ENCODE measurements around the gene AGAP1. TPM values are rescaled to one million over a fixed set of nuclear protein-coding genes. Genes with fewer than 3 reads are reported as not detected.

The AGAP1 gene
- total RNA-seq, 1 donor from 2014 or later, result 43.9 TPM

DNA sequence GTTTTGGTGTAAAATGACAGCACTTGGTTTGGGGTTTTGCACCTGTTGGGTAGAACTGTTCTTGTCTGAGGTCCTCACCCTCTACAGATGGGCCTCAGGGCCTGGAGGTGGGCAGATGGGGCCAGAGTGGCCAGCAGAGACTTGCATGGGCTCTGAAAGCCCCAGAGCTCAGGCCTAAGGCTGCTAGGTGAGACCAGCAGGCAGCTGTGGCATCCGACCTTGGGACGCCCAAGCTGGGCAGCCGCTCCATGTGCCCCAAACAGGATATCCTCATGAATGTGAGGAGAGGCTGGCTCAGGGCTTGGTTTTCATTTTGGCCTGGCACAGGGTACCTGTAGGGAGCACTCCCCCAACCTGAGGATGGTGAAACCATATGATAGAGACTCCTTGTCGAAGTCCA is 636.1 kb downstream of the AGAP1 start:
- Mint-ChIP-seq H3K27me3 (ENCODE audit: unreplicated experiment) (no peaks in the 10 kb centered on the region), H3K36me3 (ENCODE audit: low read depth, unreplicated experiment) (peaks cover 5% of the 10 kb centered on the region), H3K4me1 (ENCODE audit: unreplicated experiment) (peaks cover 5% of the 10 kb centered on the region), H3K27ac (ENCODE audit: unreplicated experiment) (no peak overlapping the region), H3K9me3 (ENCODE audit: unreplicated experiment) (no peaks in the 10 kb centered on the region), H3K4me3 (ENCODE audit: unreplicated experiment) (no peak overlapping the region)
- TF ChIP-seq, protein P1, sequence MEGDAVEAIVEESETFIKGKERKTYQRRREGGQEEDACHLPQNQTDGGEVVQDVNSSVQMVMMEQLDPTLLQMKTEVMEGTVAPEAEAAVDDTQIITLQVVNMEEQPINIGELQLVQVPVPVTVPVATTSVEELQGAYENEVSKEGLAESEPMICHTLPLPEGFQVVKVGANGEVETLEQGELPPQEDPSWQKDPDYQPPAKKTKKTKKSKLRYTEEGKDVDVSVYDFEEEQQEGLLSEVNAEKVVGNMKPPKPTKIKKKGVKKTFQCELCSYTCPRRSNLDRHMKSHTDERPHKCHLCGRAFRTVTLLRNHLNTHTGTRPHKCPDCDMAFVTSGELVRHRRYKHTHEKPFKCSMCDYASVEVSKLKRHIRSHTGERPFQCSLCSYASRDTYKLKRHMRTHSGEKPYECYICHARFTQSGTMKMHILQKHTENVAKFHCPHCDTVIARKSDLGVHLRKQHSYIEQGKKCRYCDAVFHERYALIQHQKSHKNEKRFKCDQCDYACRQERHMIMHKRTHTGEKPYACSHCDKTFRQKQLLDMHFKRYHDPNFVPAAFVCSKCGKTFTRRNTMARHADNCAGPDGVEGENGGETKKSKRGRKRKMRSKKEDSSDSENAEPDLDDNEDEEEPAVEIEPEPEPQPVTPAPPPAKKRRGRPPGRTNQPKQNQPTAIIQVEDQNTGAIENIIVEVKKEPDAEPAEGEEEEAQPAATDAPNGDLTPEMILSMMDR (IDR thresholded peaks at IDR 0.05; ENCODE audit: unreplicated experiment), result no peak
- DNase-seq (ENCODE audit: low spot score), result no peak

GRCh38 chr2:236130349-236130998 is 636.6 kb downstream of the AGAP1 start:
- no peaks in the 10 kb centered on the region for H3K9me3 Mint-ChIP-seq (ENCODE audit: unreplicated experiment)
- TF ChIP-seq, protein P1 (IDR thresholded peaks at IDR 0.05; ENCODE audit: unreplicated experiment), result no peak
- H3K27ac Mint-ChIP-seq (ENCODE audit: unreplicated experiment), result no peak overlapping the region
- no peak for DNase-seq (ENCODE audit: low spot score)
- H3K27me3 Mint-ChIP-seq (ENCODE audit: unreplicated experiment), result no peaks in the 10 kb centered on the region
- H3K36me3 Mint-ChIP-seq (ENCODE audit: low read depth, unreplicated experiment), result no peaks in the 10 kb centered on the region
- peaks cover 5% of the 10 kb centered on the region for H3K4me1 Mint-ChIP-seq (ENCODE audit: unreplicated experiment)
- H3K4me3 Mint-ChIP-seq (ENCODE audit: unreplicated experiment), result no peak overlapping the region

DNA sequence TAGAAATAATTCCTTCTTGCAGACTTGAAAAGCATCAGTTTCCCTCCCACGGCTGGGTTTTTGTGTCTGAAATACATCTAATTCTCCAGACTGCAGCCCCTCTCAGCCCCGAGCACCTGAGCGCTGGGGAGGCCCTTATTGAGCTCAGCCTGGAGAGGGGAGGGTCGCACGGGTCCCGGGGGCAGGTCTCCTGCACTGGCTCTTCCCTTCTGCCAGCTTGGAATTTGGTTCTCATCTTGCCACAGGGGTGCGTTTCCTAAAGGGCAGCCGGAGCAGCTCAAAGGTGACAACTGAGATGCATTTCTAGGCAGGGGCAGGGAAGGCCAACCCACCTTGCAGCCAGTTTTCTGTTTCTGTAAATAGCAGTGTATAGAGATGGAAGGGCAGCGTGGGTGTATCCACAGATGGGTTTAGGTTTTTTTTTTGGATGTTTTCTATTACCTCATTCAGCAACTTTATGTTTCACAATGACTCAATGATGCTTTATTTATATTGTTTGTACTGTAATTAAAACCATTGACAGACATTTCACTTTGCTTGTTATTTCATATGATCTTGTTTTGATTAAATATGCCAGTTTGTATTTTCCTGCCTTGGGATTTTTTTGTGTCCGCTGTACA is 637.3 kb downstream of the AGAP1 start:
- no peak for DNase-seq (ENCODE audit: low spot score)
- Mint-ChIP-seq H3K36me3 (ENCODE audit: low read depth, unreplicated experiment) (no peaks in the 10 kb centered on the region), H3K4me3 (ENCODE audit: unreplicated experiment) (no peak overlapping the region), H3K27ac (ENCODE audit: unreplicated experiment) (no peak overlapping the region), H3K4me1 (ENCODE audit: unreplicated experiment) (peaks cover 5% of the 10 kb centered on the region), H3K9me3 (ENCODE audit: unreplicated experiment) (no peaks in the 10 kb centered on the region), H3K27me3 (ENCODE audit: unreplicated experiment) (peaks cover 2% of the 10 kb centered on the region)
- TF ChIP-seq, protein P1 (IDR thresholded peaks at IDR 0.05; ENCODE audit: unreplicated experiment), result no peak

DNA sequence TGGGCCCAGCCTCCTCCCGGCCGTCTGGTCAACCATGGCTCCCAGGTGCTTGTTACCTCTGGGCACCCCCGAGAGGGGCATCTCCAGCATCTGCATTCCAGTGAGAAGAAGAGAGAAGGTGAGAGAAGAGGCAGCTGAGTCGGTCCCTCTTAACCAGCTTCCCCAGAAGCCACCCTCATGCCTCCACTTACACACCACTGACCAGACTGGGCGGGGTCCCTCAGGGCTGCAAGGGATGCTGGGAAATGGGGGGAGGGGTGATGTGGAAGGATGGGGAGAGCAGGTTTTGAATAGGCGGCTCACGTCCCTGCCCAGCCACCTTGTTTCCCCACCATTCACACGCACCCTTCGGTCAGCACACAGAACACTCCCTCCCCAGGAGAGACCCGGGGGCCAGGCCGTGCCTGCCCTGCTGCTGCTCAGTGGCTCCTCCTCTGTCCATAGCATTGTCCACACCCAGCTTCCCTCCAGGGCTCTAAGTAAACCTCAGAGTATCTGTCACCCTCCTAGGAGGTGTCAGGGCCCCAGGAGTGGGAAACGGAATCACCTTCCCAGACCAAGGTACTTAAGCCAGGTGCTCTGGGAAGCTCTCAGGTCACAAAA is 639.7 kb downstream of the AGAP1 start:
- TF ChIP-seq, protein P1 (IDR thresholded peaks at IDR 0.05; ENCODE audit: unreplicated experiment), result no peak
- Mint-ChIP-seq H3K27me3 (ENCODE audit: unreplicated experiment) (peaks cover 2% of the 10 kb centered on the region), H3K36me3 (ENCODE audit: low read depth, unreplicated experiment) (no peaks in the 10 kb centered on the region), H3K27ac (ENCODE audit: unreplicated experiment) (no peak overlapping the region), H3K9me3 (ENCODE audit: unreplicated experiment) (no peaks in the 10 kb centered on the region), H3K4me3 (ENCODE audit: unreplicated experiment) (no peak overlapping the region), H3K4me1 (ENCODE audit: unreplicated experiment) (peaks cover 3% of the 10 kb centered on the region)
- no peak for DNase-seq (ENCODE audit: low spot score)

GRCh38 chr2:236136538-236136937 is 642.7 kb downstream of the AGAP1 start:
- Mint-ChIP-seq H3K27me3 (ENCODE audit: unreplicated experiment) (peaks cover 2% of the 10 kb centered on the region), H3K9me3 (ENCODE audit: unreplicated experiment) (no peaks in the 10 kb centered on the region), H3K36me3 (ENCODE audit: low read depth, unreplicated experiment) (no peaks in the 10 kb centered on the region), H3K4me1 (ENCODE audit: unreplicated experiment) (no peaks in the 10 kb centered on the region), H3K27ac (ENCODE audit: unreplicated experiment) (no peak overlapping the region), H3K4me3 (ENCODE audit: unreplicated experiment) (no peak overlapping the region)
- no peak for DNase-seq (ENCODE audit: low spot score)
- TF ChIP-seq, protein P1 (IDR thresholded peaks at IDR 0.05; ENCODE audit: unreplicated experiment), result no peak
